CD4-positive, alpha-beta T cell treated with Interleukin-15 for 4 hours (primary cell): Measurements from ENCODE around the gene UBE2E3.

ENCODE experiments used
- DNase-seq: peaks from one replicate; pipeline ENCODE4 v3.0.0-alpha.2; 2020; ENCODE audit warnings: low spot score

Gene UBE2E3

GRCh38 chr2:180978903-180979748 lies 1.3 kb upstream of the UBE2E3 start:
- no peak for DNase-seq

GRCh38 chr2:180979749-180980105 lies 678 bp upstream of the UBE2E3 start:
- DNase-seq, result no peak

- peak; percentile 13 for DNase-seq
These were observed 822 bp downstream of the UBE2E3 start for GRCh38 chr2:180980943-180981911.

DNA sequence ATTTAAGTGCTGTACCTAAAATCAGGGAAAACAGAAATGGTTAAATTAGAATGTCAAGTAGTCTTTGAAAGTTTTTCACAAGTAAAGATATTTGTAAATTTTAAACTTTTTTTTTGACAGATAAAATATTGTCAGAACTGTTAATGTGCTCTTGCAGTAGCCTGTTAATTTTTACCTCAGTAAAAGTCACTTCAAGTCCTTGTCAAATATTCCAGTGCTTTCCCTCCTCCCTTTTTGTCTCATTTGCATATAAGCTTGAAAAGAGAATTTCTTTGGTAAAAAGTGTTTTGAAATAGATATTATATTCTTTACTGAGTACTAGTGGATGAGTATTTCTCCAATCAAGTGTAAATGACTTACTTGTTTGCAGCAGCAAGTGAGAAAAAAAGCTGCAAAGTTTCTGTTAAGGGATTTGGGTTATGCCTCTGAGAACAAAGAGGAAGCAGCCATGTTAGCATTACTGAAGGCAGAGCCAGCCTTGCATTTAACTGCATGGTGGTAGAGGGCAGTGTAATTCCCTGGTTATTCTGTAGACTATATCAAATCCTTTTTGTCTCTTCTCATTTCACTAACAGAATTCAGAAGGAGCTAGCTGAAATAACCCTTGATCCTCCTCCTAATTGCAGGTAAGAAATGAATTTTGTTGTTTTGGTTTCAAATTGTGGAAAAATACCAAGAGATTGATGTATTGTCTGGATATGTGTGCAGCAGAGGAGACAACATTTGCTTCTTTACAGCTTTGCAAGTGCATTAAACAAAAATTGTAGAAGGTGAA lies 3.2 kb downstream of the UBE2E3 start:
- DNase-seq, result peak; percentile 52

DNA sequence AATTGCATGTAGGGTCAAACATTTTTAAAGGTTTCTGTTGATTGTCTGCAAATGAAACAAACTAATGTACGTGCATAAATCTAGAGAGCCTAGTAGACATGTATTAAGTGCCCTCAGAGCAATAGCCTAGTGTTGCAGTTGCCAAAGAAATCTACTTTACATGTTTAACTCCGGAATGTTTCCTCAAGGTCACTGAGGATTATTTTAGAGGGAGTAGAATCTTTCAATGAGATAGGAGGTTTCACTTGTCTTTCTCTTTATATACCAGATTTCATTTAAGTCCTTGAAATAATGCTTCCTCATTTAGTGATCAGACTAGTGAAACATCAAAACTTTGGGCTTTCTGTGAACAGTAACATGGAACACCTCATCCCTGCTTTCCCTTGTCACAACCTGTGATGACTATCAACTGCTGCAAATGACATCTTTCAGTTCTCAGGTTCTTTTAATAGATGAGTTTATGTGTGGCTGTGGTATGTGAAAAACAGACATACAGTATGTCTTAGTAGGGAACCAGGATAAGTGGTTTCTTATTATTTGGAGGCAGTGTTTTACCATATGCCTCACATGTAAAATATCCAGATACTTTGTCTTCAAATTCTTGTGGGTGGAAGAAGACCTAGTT lies 5.5 kb downstream of the UBE2E3 start:
- no peak for DNase-seq

DNA sequence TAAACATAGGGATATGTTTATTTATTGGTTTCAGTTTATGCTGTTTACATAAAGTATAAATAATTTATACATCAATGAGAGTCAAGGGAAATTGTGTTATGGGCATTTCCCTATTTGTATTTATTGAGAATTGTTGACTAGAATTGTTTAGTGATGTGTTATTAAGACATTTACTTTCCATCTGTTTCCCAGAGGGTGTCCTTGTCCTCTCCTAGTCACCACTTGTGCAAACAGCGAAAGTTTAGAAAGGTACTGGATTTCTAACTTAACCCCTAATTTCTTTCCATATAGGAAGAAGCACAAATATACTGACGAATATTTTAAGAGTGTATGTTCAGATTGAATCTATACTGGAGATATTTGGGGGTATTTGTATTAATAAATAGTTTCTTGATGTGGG lies 6.7 kb downstream of the UBE2E3 start:
- no peak for DNase-seq

- DNase-seq, result no peak
These were observed 9.9 kb downstream of the UBE2E3 start for GRCh38 chr2:180990337-180990736.

DNA sequence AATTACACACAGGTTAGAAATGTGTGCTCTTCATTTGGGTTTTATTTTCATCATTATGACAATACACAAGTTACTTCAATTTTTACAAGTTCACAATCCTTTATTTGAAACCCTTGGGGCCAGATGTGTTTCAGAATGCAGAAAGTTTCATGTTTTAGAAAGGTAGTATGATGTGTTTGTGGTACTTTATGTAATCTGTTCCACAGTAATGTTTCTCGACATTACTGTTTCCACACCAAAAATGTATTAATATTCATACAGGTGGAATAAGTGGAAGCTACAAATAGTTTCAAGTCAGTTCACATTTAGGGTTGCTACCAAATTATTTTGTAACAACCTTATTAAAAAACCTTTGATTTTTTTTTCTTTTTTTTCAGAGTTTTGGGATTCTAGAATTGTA lies 10.4 kb downstream of the UBE2E3 start:
- no peak for DNase-seq

DNA sequence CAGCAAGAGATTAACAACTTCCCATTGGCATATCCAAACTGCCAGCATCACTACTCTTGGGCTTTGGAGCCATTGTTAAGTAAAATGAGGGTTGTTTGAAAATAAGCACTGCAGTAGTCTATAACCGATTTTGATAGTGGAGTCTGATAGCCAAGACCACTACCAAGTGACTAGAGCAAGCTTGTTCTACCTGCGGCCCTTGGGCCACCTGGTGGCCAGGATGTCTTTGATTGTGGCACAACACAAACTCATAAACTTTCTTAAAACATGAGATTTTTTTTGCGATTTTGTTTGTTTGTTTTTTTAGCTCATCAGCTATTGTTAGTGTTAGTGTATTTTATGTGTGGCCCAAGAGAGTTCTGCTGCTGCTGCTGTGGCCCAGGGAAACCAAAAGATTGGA lies 11.0 kb downstream of the UBE2E3 start:
- DNase-seq, result no peak

- no peak for DNase-seq
These were observed 11.4 kb downstream of the UBE2E3 start for GRCh38 chr2:180991820-180992219.

GRCh38 chr2:180992994-180993393 lies 12.6 kb downstream of the UBE2E3 start:
- DNase-seq, result no peak

GRCh38 chr2:180999274-180999964 lies 19.0 kb downstream of the UBE2E3 start:
- DNase-seq, result no peak

- no peak for DNase-seq
These were observed 24.4 kb downstream of the UBE2E3 start for GRCh38 chr2:181004647-181005325.

DNA sequence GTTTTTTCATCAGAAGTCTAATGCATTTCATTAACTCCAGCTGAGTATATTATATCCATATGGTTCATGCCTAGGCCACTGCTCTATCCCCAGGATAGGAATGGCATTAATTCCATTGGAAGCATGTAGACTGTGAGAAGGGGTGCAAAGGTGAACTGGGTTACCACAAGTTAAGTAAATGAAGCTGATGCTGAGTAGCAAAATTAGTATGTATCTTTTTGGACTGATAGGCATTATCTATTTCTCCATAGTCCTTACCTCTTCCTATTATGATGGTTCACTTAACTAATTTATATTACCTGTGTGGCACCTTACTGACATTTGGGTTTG lies 24.9 kb downstream of the UBE2E3 start:
- DNase-seq, result no peak

DNA sequence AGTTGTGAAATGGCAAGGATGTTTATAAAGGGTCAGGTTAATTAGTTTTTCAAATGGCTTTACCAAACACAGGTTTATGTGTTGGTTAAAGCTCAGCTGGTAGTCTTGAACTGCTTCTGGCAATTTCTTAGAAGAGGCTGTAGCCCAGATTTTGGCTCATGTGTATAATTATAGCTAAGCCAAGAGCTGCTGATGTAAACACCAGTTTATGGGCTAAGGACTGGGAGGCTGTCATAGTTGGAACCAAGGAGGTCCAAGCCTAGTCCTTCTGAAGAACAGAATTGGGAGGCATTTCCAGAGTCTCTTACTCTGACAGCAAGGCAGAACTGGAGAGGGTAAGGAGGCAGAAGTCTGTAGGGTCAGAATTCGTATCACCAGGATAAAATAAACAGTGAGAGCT lies 25.4 kb downstream of the UBE2E3 start:
- DNase-seq, result no peak

DNA sequence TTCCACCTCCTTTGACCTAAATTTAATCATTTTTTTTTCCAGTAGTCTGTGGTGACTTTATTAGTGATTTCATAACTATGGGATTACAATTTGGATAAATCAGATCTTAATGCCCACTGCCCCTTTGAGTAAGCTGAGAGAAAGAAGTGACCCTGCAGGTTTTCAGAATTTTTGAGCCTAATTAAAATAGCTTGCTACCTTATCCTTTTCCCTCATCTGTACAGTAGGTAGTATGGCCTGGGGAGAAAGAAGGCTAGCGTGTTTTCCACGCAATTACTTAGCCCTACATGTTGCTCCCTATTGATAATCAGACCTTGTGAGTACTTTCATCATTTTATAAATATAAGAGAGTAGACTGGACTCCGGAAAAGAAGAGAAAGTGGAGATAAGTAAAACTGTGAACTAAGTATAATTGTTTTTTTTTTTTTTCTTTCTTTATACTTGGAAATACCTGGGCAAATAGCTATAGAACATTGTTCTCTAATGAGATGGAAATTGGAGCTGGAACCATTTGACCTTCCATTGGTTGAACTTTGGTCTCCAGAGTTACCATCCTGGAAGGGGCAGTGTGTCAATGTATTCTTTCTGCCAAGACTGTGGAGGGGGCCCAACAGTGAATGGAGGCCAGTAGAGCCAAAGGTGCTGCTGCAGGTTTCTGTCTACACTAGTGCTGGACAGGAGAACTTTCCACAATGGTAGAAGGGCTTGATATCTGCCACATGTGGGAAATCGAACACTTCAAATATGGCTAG lies 26.9 kb downstream of the UBE2E3 start:
- no peak for DNase-seq

DNA sequence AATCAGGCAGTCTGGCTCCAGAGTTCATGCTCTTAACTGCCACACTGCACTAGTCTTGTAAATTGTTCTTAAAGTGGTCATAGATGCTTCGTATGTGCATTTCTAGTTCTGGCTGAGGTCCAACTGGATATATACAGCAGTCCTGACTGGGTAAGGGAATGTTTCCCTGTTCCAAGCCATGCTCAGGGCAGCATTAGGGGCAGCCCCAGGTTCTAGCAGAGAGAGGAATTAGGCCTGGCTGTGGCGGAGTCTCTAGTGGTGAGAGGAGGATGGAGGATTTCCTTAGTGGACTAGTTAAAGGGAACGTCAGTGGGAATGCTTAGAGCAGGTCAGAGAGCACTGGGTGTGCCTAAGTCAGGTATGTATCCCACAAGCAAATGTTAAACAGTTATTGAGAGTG lies 28.0 kb downstream of the UBE2E3 start:
- DNase-seq, result no peak

DNA sequence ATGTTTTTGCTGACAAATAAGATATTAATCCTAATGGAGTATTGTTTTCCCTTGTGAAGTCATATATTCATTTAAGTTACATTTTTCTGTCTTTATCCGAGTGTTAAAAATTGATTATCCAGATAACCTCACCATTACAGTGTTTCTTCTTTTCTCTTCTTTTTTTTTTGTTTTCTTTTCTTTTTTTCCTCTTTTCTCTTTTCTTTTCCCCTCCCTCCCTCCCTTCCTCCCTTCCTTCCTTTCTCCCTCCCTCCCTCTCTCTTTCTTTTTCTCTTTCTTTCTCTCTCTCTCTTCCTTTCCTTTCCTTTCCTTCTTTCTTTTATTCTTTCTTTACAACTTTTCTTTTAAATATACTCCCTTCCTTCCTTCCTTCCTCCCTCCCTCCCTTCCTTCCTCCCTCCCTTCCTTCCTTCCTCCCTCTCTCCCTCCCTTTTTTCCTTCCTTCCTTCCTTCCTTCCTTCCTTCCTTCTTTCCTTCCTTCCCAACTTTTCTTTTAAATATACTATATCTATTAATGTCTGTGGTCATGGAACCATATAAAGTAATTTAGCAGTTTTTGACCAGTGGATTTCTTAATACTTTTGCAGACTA lies 40.9 kb downstream of the UBE2E3 start:
- no peak for DNase-seq

DNA sequence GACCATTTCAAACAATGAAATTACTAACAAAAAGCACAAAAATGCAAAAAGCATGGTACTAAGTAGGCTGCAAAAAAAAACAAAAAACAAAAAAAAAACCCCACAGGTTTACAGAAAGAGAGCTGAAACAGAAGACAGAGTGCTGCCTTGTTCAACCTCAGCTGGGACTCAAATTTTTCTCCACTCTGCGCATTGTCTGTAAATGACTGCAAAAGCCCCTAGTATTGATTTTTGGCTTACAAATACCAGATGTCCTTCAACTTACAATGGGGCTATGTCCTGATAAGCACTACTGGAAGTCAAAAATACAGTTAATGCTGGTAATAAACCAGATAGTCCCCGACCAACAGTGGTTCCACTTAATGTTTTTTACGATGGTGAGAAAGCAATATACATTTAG lies 42.2 kb downstream of the UBE2E3 start:
- no peak for DNase-seq

GRCh38 chr2:181025004-181025403 lies 44.6 kb downstream of the UBE2E3 start:
- no peak for DNase-seq
